GM12874 (cell line): Measurements from ENCODE around the gene EFCC1.

ENCODE experiments used
- CTCF ChIP-seq: IDR thresholded peaks from 2 replicates; pipeline ENCODE4 v1.5.1; 2011; ENCODE audit warnings: low read depth, mild to moderate bottlenecking, control low read depth, low read length, moderate library complexity; ENCODE audit not compliant: insufficient read depth

Gene EFCC1

GRCh38 chr3:128971421-128972100 lies 29.5 kb upstream of the EFCC1 start:
- no peak for TF ChIP-seq CTCF

GRCh38 chr3:128973988-128974564 lies 27.0 kb upstream of the EFCC1 start:
- no peak for TF ChIP-seq CTCF

- no peak for TF ChIP-seq CTCF
These were observed 25.8 kb upstream of the EFCC1 start for GRCh38 chr3:128975276-128975675.

- TF ChIP-seq CTCF: no peak
These were observed 17.6 kb upstream of the EFCC1 start for GRCh38 chr3:128983293-128984069.

GRCh38 chr3:128984596-128984995 lies 16.5 kb upstream of the EFCC1 start:
- TF ChIP-seq CTCF: no peak

GRCh38 chr3:128987302-128988100 lies 13.6 kb upstream of the EFCC1 start:
- TF ChIP-seq CTCF: no peak

- TF ChIP-seq CTCF: no peak
These were observed 12.8 kb upstream of the EFCC1 start for GRCh38 chr3:128988286-128988685.
